Upper lobe of left lung (tissue), 6 donors: ENCODE data around the gene MAP3K2. TPM values are rescaled to one million over a fixed set of nuclear protein-coding genes. Genes with fewer than 3 reads are reported as not detected.

ENCODE experiments used
- ATAC-seq, 2 donors: fragments of 200-7000 bp; cut with Tn5 transposase; one replicate each; pipeline ENCODE4 v1.9.1; 2022; ENCODE audit warnings: mild to moderate bottlenecking in 2 of 2, moderate library complexity in 2 of 2; ENCODE audit not compliant: low FRiP score in 2 of 2
- DNase-seq, 2 donors: peaks; one replicate each; pipeline ENCODE4 v3.0.0-alpha.2; 2019 to 2020
- H3K27ac ChIP-seq, 4 donors: fragments of 200-600 bp; sonication (generic); one replicate each; pipeline ENCODE4 v1.5.1; 2016 to 2019
- H3K27me3 ChIP-seq, 4 donors: fragments of 200-600 bp; sonication (generic); one replicate each; pipeline ENCODE4 v1.5.1; 2017 to 2019
- H3K36me3 ChIP-seq, 4 donors: fragments of 200-600 bp; sonication (generic); one replicate each; pipeline ENCODE4 v1.5.1; 2016 to 2019
- H3K4me1 ChIP-seq, 4 donors: fragments of 200-600 bp; sonication (generic); one replicate each; pipeline ENCODE4 v1.5.1; 2018 to 2019
- H3K4me3 ChIP-seq, 4 donors: fragments of 200-600 bp; sonication (generic); one replicate each; pipeline ENCODE4 v1.5.1; 2017 to 2019; ENCODE audit warnings: mild to moderate bottlenecking in 2 of 4, moderate library complexity in 1 of 4
- H3K9me3 ChIP-seq, 4 donors: fragments of 200-600 bp; sonication (generic); one replicate each; pipeline ENCODE4 v1.5.1; 2018 to 2019
- EP300 ChIP-seq, 4 donors: sonication (generic); formaldehyde crosslinking; IDR thresholded peaks; one replicate each; pipeline ENCODE4 v1.5.1; 2017; ENCODE audit warnings: antibody characterized with exemption in 4 of 4, control low read depth in 2 of 4
- POLR2A ChIP-seq, 4 donors: fragments of 450-650 bp; IDR thresholded peaks; one replicate each; pipeline ENCODE4 v1.5.1; 2016 to 2017; ENCODE audit warnings: antibody characterized with exemption in 4 of 4, mild to moderate bottlenecking in 2 of 4
- POLR2AphosphoS5 ChIP-seq, 2 donors: sonication (generic); formaldehyde crosslinking; IDR thresholded peaks; one replicate each; pipeline ENCODE4 v1.5.1; 2017; ENCODE audit warnings: antibody characterized with exemption in 2 of 2
- WGBS, 2 donors: methylation state at CpG; one replicate each; pipeline ENCODE4 v1.1.5; 2017 to 2018; 5-methylcytosine and 5-hydroxymethylcytosine counted together
- total RNA-seq, 6 donors: library from RNA; depleted of rRNA in 4 of 6; stranded (reverse); fragments of >200 nt in 4 of 6; gene quantifications; one replicate each; pipeline versions ENCODE4 v1.1.0 to v1.2.1, GENCODE V29; 2016 to 2021
- TF ChIP-seq, protein P1 (sequence below), 6 experiments: fragments of 450-650 bp in 4 of 6; fragments of 200-600 bp in 2 of 6; sonication (generic) in 2 of 6; IDR thresholded peaks; one replicate each; pipeline ENCODE4 v1.5.1; 2016 to 2019; ENCODE audit warnings: antibody characterized with exemption in 6 of 6
- donor health status: DM: no; HTN: no; CAD: no; lungs with moderate emphysema.
- donor health status: DM: no; HTN: yes; CAD: no; lungs with severe emphysema.

MAP3K2 gene
- total RNA-seq, 6 donors from 2014 or later, result 43.0 to 79.2 (median 66.9) TPM

DNA sequence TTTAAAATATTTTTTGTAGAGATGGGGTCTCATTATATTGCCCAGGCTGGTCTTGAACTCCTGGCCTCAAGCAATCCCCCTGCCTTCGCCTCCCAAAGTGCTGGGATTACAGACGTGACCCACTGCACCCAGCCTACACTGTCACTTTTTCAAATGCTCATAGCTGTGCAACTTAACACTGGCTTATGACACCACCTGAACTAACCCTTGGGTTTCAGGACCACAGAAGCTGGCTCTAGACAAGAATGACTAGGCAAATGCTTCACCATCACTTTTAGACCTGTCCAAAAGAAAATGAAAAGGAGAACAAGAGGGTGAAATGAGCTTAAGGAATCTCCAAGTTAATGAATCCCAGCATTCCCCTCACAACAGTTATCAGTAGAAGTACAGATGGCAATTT is 107.1 kb downstream of the MAP3K2 start:
- Histone ChIP-seq H3K4me3 (no peak overlapping the region), H3K4me1 (no peaks in the 10 kb centered on the region), H3K27me3 (no peaks in the 10 kb centered on the region), H3K36me3 (peaks cover 17 to 99% (median 73%) of the 10 kb centered on the region in 4 donors), H3K27ac (no peak overlapping the region), H3K9me3 (no peaks in the 10 kb centered on the region)
- no peak for TF ChIP-seq EP300 (IDR thresholded peaks at IDR 0.05)
- no peak for TF ChIP-seq POLR2A (IDR thresholded peaks at IDR 0.05)
- TF ChIP-seq, protein P1, sequence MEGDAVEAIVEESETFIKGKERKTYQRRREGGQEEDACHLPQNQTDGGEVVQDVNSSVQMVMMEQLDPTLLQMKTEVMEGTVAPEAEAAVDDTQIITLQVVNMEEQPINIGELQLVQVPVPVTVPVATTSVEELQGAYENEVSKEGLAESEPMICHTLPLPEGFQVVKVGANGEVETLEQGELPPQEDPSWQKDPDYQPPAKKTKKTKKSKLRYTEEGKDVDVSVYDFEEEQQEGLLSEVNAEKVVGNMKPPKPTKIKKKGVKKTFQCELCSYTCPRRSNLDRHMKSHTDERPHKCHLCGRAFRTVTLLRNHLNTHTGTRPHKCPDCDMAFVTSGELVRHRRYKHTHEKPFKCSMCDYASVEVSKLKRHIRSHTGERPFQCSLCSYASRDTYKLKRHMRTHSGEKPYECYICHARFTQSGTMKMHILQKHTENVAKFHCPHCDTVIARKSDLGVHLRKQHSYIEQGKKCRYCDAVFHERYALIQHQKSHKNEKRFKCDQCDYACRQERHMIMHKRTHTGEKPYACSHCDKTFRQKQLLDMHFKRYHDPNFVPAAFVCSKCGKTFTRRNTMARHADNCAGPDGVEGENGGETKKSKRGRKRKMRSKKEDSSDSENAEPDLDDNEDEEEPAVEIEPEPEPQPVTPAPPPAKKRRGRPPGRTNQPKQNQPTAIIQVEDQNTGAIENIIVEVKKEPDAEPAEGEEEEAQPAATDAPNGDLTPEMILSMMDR (IDR thresholded peaks at IDR 0.05), result no peak
- no peak for TF ChIP-seq POLR2AphosphoS5 (IDR thresholded peaks at IDR 0.05)
- no peak for ATAC-seq
- WGBS, 2 donors, result 83 to 91% methylated on average over 2 of the region's 2 CpGs
- DNase-seq, result no peak

DNA sequence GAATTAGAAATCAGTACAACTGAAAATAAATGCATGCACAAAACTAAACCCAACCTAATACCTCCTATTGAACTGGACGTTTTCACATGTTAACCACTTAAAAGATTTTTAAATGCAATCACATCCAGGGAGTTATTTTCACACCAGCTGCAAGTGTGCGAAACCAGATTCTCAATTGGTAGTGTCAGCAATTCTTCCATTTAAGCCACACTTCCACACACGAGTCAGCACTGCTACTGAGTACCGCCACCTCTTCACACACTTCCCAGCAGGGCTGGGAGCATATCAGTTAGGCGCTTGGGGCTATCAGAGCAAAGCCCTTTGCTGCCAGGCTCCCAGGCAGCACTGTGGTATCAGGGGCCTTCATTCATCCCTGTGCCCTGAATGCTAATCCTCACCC is 108.0 kb downstream of the MAP3K2 start:
- ATAC-seq, result no peak
- no peak for DNase-seq
- no peak overlapping the region for H3K27ac ChIP-seq
- no peaks in the 10 kb centered on the region for H3K9me3 ChIP-seq
- H3K27me3 ChIP-seq, result no peaks in the 10 kb centered on the region
- no peak overlapping the region for H3K4me3 ChIP-seq
- no peak for TF ChIP-seq EP300 (IDR thresholded peaks at IDR 0.05)
- TF ChIP-seq, protein P1 (IDR thresholded peaks at IDR 0.05), result no peak
- TF ChIP-seq POLR2A (IDR thresholded peaks at IDR 0.05), result no peak
- no peak for TF ChIP-seq POLR2AphosphoS5 (IDR thresholded peaks at IDR 0.05)
- 85 to 91% methylated on average over 5 of the region's 5 CpGs for WGBS, 2 donors
- no peaks in the 10 kb centered on the region for H3K4me1 ChIP-seq
- peaks cover 15 to 99% (median 72%) of the 10 kb centered on the region in 4 donors for H3K36me3 ChIP-seq

DNA sequence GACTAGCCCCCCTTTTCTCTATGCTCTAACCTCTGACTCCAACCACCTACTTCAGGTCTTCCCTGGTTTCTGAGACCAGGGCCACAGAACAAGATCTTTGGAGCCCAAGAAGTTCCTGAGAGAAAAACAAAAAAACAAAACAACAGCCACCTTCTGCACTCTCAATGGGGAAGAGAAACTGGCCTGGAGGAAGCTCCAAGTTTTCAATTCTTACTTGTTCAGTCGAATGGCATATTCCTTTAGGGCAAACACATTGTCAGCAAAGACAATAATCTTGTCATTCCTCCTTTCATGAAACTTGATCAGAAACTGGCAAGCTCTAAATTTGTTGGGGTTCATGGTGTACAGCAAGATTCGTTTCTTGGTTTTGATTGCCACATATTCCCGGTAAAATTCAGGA is 108.8 kb downstream of the MAP3K2 start:
- Histone ChIP-seq H3K4me3 (no peak overlapping the region), H3K27me3 (no peaks in the 10 kb centered on the region), H3K27ac (no peak overlapping the region), H3K36me3 (peaks cover 7 to 99% (median 71%) of the 10 kb centered on the region in 4 donors), H3K4me1 (no peaks in the 10 kb centered on the region), H3K9me3 (no peaks in the 10 kb centered on the region)
- ATAC-seq (no peak), DNase-seq (no peak)
- no peak for TF ChIP-seq EP300 (IDR thresholded peaks at IDR 0.05)
- no peak for TF ChIP-seq POLR2A (IDR thresholded peaks at IDR 0.05)
- TF ChIP-seq POLR2AphosphoS5 (IDR thresholded peaks at IDR 0.05), result no peak
- TF ChIP-seq, protein P1 (IDR thresholded peaks at IDR 0.05), result no peak
- WGBS, 2 donors, result 87 to 89% methylated on average over 3 of the region's 3 CpGs

DNA sequence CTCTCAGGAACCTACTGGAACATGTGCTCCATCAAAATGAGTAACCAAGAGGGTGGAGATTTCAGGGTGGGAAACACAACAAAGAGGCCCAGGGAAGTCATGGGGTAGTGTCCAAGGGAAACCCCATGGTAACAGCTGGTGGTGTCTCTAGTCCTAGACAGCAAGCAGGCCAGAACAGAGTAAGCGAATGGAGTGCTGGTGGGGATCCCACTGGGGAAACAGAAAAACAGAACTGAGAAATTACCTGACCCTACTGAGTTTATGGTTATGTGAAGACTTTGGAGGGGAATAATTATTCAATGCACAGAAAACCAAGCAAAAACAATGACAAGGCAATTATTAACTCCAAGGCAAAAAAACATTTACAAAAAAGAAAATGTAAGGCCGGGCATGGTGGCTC is 110.7 kb downstream of the MAP3K2 start:
- no peak for ATAC-seq
- Histone ChIP-seq H3K4me3 (no peak overlapping the region), H3K4me1 (no peaks in the 10 kb centered on the region), H3K27ac (no peak overlapping the region), H3K27me3 (no peaks in the 10 kb centered on the region), H3K9me3 (no peaks in the 10 kb centered on the region), H3K36me3 (peaks cover 12 to 99% (median 74%) of the 10 kb centered on the region in 4 donors)
- no peak for DNase-seq
- TF ChIP-seq, protein P1 (IDR thresholded peaks at IDR 0.05), result no peak
- no peak for TF ChIP-seq POLR2AphosphoS5 (IDR thresholded peaks at IDR 0.05)
- no peak for TF ChIP-seq POLR2A (IDR thresholded peaks at IDR 0.05)
- TF ChIP-seq EP300 (IDR thresholded peaks at IDR 0.05), result no peak
- 94 to 98% methylated on average over 2 of the region's 2 CpGs for WGBS, 2 donors

DNA sequence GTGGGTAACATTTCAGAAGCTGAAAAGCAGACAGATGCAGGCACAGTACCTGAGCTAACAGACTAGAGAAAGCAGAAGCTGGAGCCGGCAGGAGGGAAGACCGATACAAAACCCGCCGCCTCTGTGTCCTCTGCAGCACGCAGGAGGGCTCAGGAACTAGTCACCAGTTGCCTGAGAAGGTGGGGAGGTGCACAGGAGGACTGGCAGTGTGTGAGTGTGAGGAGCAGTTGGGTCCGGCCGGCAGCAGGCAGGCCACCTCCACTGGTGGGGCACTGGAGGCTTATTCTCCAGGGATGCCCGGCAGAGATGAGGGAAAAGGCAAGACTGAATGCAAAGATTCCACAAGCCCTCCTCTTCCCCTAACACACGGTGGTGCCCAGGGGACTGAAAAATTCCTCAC is 112.0 kb downstream of the MAP3K2 start:
- Histone ChIP-seq H3K36me3 (peaks cover 22 to 100% (median 84%) of the 10 kb centered on the region in 4 donors), H3K4me1 (no peaks in the 10 kb centered on the region)
- DNase-seq, result no peak

More for the DNA sequence above, 112.0 kb downstream of the MAP3K2 start:
- Histone ChIP-seq H3K4me3 (no peak overlapping the region), H3K27me3 (no peaks in the 10 kb centered on the region), H3K9me3 (no peaks in the 10 kb centered on the region), H3K27ac (no peak overlapping the region)
- no peak for TF ChIP-seq POLR2A (IDR thresholded peaks at IDR 0.05)
- TF ChIP-seq, protein P1 (IDR thresholded peaks at IDR 0.05), result no peak
- no peak for TF ChIP-seq EP300 (IDR thresholded peaks at IDR 0.05)
- TF ChIP-seq POLR2AphosphoS5 (IDR thresholded peaks at IDR 0.05), result no peak
- ATAC-seq, result no peak
- WGBS, 2 donors, result 91% methylated on average over 9 of the region's 9 CpGs
